SK-N-SH (cell line): ENCODE results near the gene SCN4B. TPM values are rescaled to one million over a fixed set of nuclear protein-coding genes. Genes with fewer than 3 reads are reported as not detected.

ENCODE experiments used
- CTCF ChIA-PET: fragments of 300-600, 350-600 bp; formaldehyde crosslinking; extraction: SDS; loops from one replicate; lab custom pipeline; 2021; lab: Yijun Ruan, JAX
- POLR2A ChIA-PET: fragments of 350-600 bp; sonication (Branson Sonifier 250); formaldehyde crosslinking; extraction: SDS; loops from one replicate; lab custom pipeline; 2020; ENCODE audit warnings: antibody characterized with exemption, inconsistent platforms; lab: Yijun Ruan, JAX
- DNase-seq: peaks from one replicate; pipeline ENCODE4 v3.0.0; 2012
- H2AFZ ChIP-seq: fragments of 200-600 bp; sonication (generic); 2 replicates; pipeline ENCODE4 v1.8.1; 2016; ENCODE audit warnings: antibody characterized with exemption, mild to moderate bottlenecking, low read depth
- H3F3A ChIP-seq: fragments of 200-600 bp; sonication (generic); replicated peaks from 2 replicates; pipeline ENCODE3; 2016; ENCODE audit warnings: antibody characterized with exemption, mild to moderate bottlenecking; ENCODE audit not compliant: insufficient read depth
- H3K27ac ChIP-seq, 2 experiments: fragments of 200-500 bp in 1 of 2; fragments of 200-600 bp in 1 of 2; sonication (Bioruptor generic) in 1 of 2; sonication (generic), shearing (Covaris generic) in 1 of 2; 2 replicates each; pipeline versions ENCODE4 v1.5.1 to v1.6.1; 2014 to 2016; ENCODE audit warnings: low read depth in 2 of 2, inconsistent platforms in 1 of 2, low read length in 1 of 2, mild to moderate bottlenecking in 1 of 2, mixed read lengths in 1 of 2
- H3K27me3 ChIP-seq: fragments of 200-600 bp; sonication (generic), shearing (Covaris generic); 2 replicates; pipeline ENCODE4 v1.6.1; 2016; ENCODE audit warnings: mixed run types; ENCODE audit not compliant: insufficient read depth
- H3K36me3 ChIP-seq, 2 experiments: fragments of 200-500 bp in 1 of 2; fragments of 200-600 bp in 1 of 2; sonication (Bioruptor generic) in 1 of 2; sonication (generic) in 1 of 2; replicated peaks in 1 of 2; 2 replicates each; pipeline versions ENCODE3 to v1.5.1; 2014 to 2016; ENCODE audit warnings: low read length in 1 of 2, mild to moderate bottlenecking in 1 of 2; ENCODE audit not compliant: insufficient read depth in 2 of 2, control insufficient read depth in 1 of 2
- H3K4me1 ChIP-seq, 2 experiments: fragments of 200-500 bp in 1 of 2; fragments of 200-600 bp in 1 of 2; sonication (Bioruptor generic) in 1 of 2; sonication (generic), shearing (Covaris generic) in 1 of 2; 2 replicates each; pipeline versions ENCODE4 v1.5.1 to v1.6.1; 2014 to 2016; ENCODE audit warnings: low read depth in 1 of 2, low read length in 1 of 2, mixed run types in 1 of 2; ENCODE audit not compliant: insufficient read depth in 2 of 2, control insufficient read depth in 1 of 2
- H3K4me2 ChIP-seq: fragments of 200-600 bp; sonication (generic), shearing (Covaris generic); 2 replicates; pipeline ENCODE4 v1.6.1; 2017; ENCODE audit warnings: mixed run types
- H3K4me3 ChIP-seq, 2 experiments: fragments of 200-500 bp in 1 of 2; fragments of 200-600 bp in 1 of 2; sonication (Bioruptor generic) in 1 of 2; sonication (generic), shearing (Covaris generic) in 1 of 2; 2 replicates each; pipeline versions ENCODE4 v1.5.1 to v1.8.1; 2014 to 2016; ENCODE audit warnings: low read depth in 2 of 2, inconsistent platforms in 1 of 2, low read length in 1 of 2, mild to moderate bottlenecking in 1 of 2, mixed read lengths in 1 of 2, moderate library complexity in 1 of 2
- H3K79me2 ChIP-seq: fragments of 200-600 bp; sonication (generic); 2 replicates; pipeline ENCODE4 v1.8.1; 2017; ENCODE audit warnings: mild to moderate bottlenecking; ENCODE audit not compliant: insufficient read depth
- H3K9ac ChIP-seq: fragments of 200-600 bp; sonication (generic); 2 replicates; pipeline ENCODE4 v1.6.1; 2017; ENCODE audit warnings: mixed run types
- H3K9me2 ChIP-seq: fragments of 200-600 bp; sonication (generic); 2 replicates; pipeline ENCODE4 v1.6.1; 2017; ENCODE audit warnings: mixed run types
- H3K9me3 ChIP-seq: fragments of 200-600 bp; sonication (generic); 2 replicates; pipeline ENCODE4 v1.6.1; 2017; ENCODE audit warnings: mixed run types, mild to moderate bottlenecking, moderate library complexity
- H4K20me1 ChIP-seq: fragments of 200-600 bp; sonication (generic); 2 replicates; pipeline ENCODE4 v1.6.1; 2017; ENCODE audit warnings: mild to moderate bottlenecking, mixed run types; ENCODE audit not compliant: insufficient read depth
- CTCF ChIP-seq: fragments of 200-600 bp; sonication (generic); IDR thresholded peaks from 2 replicates; pipeline ENCODE4 v1.6.1; 2017; ENCODE audit warnings: antibody characterized with exemption, mild to moderate bottlenecking, moderate library complexity
- EZH2phosphoT487 ChIP-seq: fragments of 200-600 bp; sonication (generic); IDR thresholded peaks from 2 replicates; pipeline ENCODE4 v1.6.1; 2017; ENCODE audit warnings: low read depth, mixed run types, mild to moderate bottlenecking, antibody characterized with exemption, moderate library complexity, borderline replicate concordance
- FOXJ3 ChIP-seq: sonication (generic); formaldehyde crosslinking; IDR thresholded peaks from 2 replicates; pipeline ENCODE4 v1.5.1; 2020; ENCODE audit warnings: mild to moderate bottlenecking, missing genetic modification reagents
- FOXM1 ChIP-seq: IDR thresholded peaks from 2 replicates; pipeline ENCODE4 v1.4.0; 2012; ENCODE audit warnings: low read depth, mild to moderate bottlenecking
- GABPA ChIP-seq: IDR thresholded peaks from 2 replicates; pipeline ENCODE4 v1.4.0; 2012; ENCODE audit warnings: low read depth, mild to moderate bottlenecking
- GATA2 ChIP-seq: sonication (generic); formaldehyde crosslinking; IDR thresholded peaks from 2 replicates; pipeline ENCODE4 v1.5.0; 2020; ENCODE audit warnings: mild to moderate bottlenecking, missing genetic modification reagents
- MAX ChIP-seq: IDR thresholded peaks from 2 replicates; pipeline ENCODE4 v1.4.0; 2012; ENCODE audit warnings: low read depth
- NFIC ChIP-seq: IDR thresholded peaks from 2 replicates; pipeline ENCODE4 v1.4.0; 2012; ENCODE audit warnings: borderline replicate concordance
- NRF1 ChIP-seq: IDR thresholded peaks from 2 replicates; pipeline ENCODE4 v1.6.1; 2012; ENCODE audit warnings: low read depth, mild to moderate bottlenecking, low read length
- PBX3 ChIP-seq: IDR thresholded peaks from 2 replicates; pipeline ENCODE4; 2012
- RAD21 ChIP-seq: IDR thresholded peaks from 2 replicates; pipeline ENCODE4 v1.6.1; 2012; ENCODE audit warnings: mild to moderate bottlenecking, low read length
- RCOR1 ChIP-seq: fragments of 150-350 bp; IDR thresholded peaks from 2 replicates; pipeline ENCODE4 v1.6.1; 2017; ENCODE audit warnings: antibody characterized with exemption, low read length
- REST ChIP-seq: IDR thresholded peaks from 2 replicates; pipeline ENCODE4 v1.6.1; 2012; ENCODE audit warnings: mild to moderate bottlenecking, low read depth, low read length, moderate library complexity
- YY1 ChIP-seq: IDR thresholded peaks from 2 replicates; pipeline ENCODE4 v1.4.0; 2012; ENCODE audit warnings: low read depth, mild to moderate bottlenecking
- WGBS: methylation state at CpG from one replicate; pipeline ENCODE4 v1.1.6; 2017; ENCODE audit warnings: low lambda C conversion rate; 5-methylcytosine and 5-hydroxymethylcytosine counted together
- polyA plus RNA-seq, 3 experiments: library from polyadenylated mRNA; depleted of rRNA; stranded (reverse); fragments of >200 nt; gene quantifications; 2 replicates each; pipeline ENCODE4 v1.2.3, GENCODE V29; 2012

SCN4B gene
- polyA plus RNA-seq, 1 of the 3 experiments (the other 2 are of a cell fraction) = 1.2 TPM

- DNase-seq = no peak
- H3K9ac ChIP-seq = no peak overlapping the region
- no peak overlapping the region for H3K4me3 ChIP-seq
- no peak overlapping the region for H3K4me2 ChIP-seq
- CTCF ChIA-PET = interaction anchor here (0.6 to 4.2 kb wide), 6 partner anchors 9 to 220 kb away, joined by 3 to 14 read pairs (median 6); no protein-coding TSS in a partner anchor
- no peaks in the 10 kb centered on the region for H3K9me2 ChIP-seq
- no peaks in the 10 kb centered on the region for H3K36me3 ChIP-seq
- 54% methylated on average over 10 of the region's 10 CpGs for WGBS
- H3F3A ChIP-seq = no peaks in the 10 kb centered on the region
- POLR2A ChIA-PET = no interaction called here
- H3K79me2 ChIP-seq = no peaks in the 10 kb centered on the region
- H3K27ac ChIP-seq = no peak overlapping the region
- peaks cover 36% of the 10 kb centered on the region for H3K27me3 ChIP-seq
- H3K9me3 ChIP-seq = no peaks in the 10 kb centered on the region
- no peaks in the 10 kb centered on the region for H4K20me1 ChIP-seq
- TF ChIP-seq REST (no peak), NFIC (no peak), NRF1 (no peak), RCOR1 (no peak), FOXM1 (no peak), FOXJ3 (CRISPR knock-in tag) (no peak), EZH2phosphoT487 (no peak), MAX (no peak), GATA2 (CRISPR knock-in tag) (no peak), YY1 (no peak), RAD21 (no peak), PBX3 (no peak)
- H2AFZ ChIP-seq = no peak overlapping the region
- H3K4me1 ChIP-seq = no peaks in the 10 kb centered on the region
These were observed 18.8 kb downstream of the SCN4B start for GRCh38 chr11:118133816-118134215.

GRCh38 chr11:118132385-118133151 lies 20.1 kb downstream of the SCN4B start:
- Histone ChIP-seq H3K4me2 (no peak overlapping the region), H3F3A (no peaks in the 10 kb centered on the region), H3K27me3 (peaks cover 35% of the 10 kb centered on the region), H3K4me3 (no peak overlapping the region), H3K9ac (no peak overlapping the region), H3K27ac (no peak overlapping the region), H3K36me3 (no peaks in the 10 kb centered on the region), H3K9me3 (no peaks in the 10 kb centered on the region), H4K20me1 (no peaks in the 10 kb centered on the region), H2AFZ (no peak overlapping the region), H3K4me1 (no peaks in the 10 kb centered on the region), H3K9me2 (no peaks in the 10 kb centered on the region), H3K79me2 (no peaks in the 10 kb centered on the region)
- DNase-seq = no peak
- WGBS = 56% methylated on average over 13 of the region's 15 CpGs
- no peak for TF ChIP-seq REST
- no peak for TF ChIP-seq YY1
- no peak for TF ChIP-seq CTCF
- no peak for TF ChIP-seq GABPA
- no peak for TF ChIP-seq RAD21
- TF ChIP-seq FOXJ3 (CRISPR knock-in tag) = no peak
- CTCF ChIA-PET = interaction anchor here (1.5 to 2.8 kb wide), 2 partner anchors 39 to 119 kb away, joined by 3 to 12 read pairs; partner anchors contain the start of gene MPZL3
- POLR2A ChIA-PET = no interaction called here
